Measurements from ENCODE around the gene UNC79.
A peak's percentile ranks its signal among the peaks of the same experiment; 100 is the strongest.

The UNC79 gene

GRCh38 chr14:93426750-93427149 lies 4.0 kb upstream of the UNC79 start:
- POLR2A ChIA-PET = no interaction called here
- CTCF ChIA-PET = no interaction called here

DNA sequence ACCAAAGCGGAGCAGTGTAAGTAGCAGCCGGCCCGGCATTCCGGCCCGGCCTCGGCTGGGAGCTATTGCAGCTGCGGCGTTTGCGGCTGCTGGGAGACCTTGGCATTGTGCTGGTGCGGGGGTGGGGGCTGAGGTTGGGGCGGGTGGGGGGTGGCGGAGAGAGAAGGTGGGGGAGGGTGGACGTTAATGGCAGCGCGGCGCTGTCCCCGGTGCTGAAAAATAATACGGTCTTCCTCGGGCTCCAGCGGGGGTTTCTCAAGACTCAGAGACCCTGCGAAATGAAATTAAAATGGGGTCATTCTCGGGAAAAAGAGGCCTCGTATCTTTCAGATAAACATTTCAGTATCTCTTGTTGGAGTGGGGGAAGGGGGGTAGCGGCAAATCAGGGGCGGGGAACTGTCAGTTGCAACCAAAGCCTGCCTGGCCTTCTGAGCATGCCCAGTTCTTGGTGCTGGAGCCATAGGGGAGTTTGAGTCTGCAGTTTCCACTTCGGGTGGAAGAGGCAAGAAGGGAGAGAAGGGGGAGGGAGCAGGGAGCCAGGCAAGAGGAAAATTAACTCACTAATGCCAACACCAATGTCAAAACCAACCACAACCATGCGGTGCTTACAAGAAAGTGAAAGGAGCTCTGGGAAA lies 414 bp downstream of the UNC79 start:
- peak overlapping the region; percentile 49 for H3K4me3 ChIP-seq (ENCODE audit: low read depth, low read length)

More at GRCh38 chr14:93426750-93427149, 4.0 kb upstream of the UNC79 start:
- Histone ChIP-seq H3K4me1 (ENCODE audit: control insufficient read depth, insufficient read depth, low read length) (0 out of 2 replicates have a peak, but pooled peaks cover 2% of the 10 kb centered on the region), H3K36me3 (ENCODE audit: control insufficient read depth in 2 of 2, insufficient read depth in 1 of 2, low read length in 2 of 2) (no peaks in the 10 kb centered on the region), H3K4me3 (ENCODE audit: low read depth, low read length) (no peak overlapping the region), H3K9me3 (ENCODE audit: control insufficient read depth, insufficient read depth, low read depth, low read length) (no peaks in the 10 kb centered on the region; the same call in 1 of the 2 replicates), H3K27ac (ENCODE audit: extremely low read depth, low read depth, low read length) (no peak overlapping the region)
- no peak for TF ChIP-seq SCRT1 (tag by site-specific recombination; IDR thresholded peaks at IDR 0.05; ENCODE audit: borderline replicate concordance)
- peak; percentile 61 for TF ChIP-seq SETDB1 (IDR thresholded peaks at IDR 0.05; ENCODE audit: insufficient read length, low read length)

DNA sequence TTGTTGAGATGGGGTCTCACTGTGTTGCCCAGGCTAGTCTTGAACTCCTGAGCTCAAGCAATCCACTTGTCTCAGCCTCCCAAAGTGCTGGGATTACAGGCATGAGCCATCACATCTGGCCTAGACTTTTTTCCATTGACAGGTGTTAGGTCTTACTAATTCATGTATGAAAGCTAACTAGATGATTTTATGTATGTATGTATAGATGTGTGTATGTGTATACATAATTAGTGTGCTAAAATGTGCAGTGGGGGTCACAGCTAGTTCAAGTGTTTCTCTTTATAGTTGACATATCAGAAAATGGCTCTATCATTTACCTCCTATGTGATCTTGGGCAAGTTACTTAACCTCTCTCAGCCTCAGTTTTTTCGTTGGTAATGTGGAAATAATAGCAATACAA lies 23.5 kb downstream of the UNC79 start:
- Histone ChIP-seq H3K27ac (ENCODE audit: extremely low read depth, low read depth, low read length) (no peak overlapping the region), H3K4me3 (ENCODE audit: low read depth, low read length) (no peak overlapping the region), H3K4me1 (ENCODE audit: control insufficient read depth, insufficient read depth, low read length) (no peaks in the 10 kb centered on the region), H3K9me3 (ENCODE audit: control insufficient read depth, insufficient read depth, low read depth, low read length) (no peaks in the 10 kb centered on the region), H3K36me3 (ENCODE audit: control insufficient read depth in 2 of 2, insufficient read depth in 1 of 2, low read length in 2 of 2) (no peaks in the 10 kb centered on the region)
- ChIA-PET POLR2A (no interaction called here), CTCF (no interaction called here)
- no peak for TF ChIP-seq ZNF837 (tag by site-specific recombination; IDR thresholded peaks at IDR 0.05)
- TF ChIP-seq ZNF24 (tag by site-specific recombination; IDR thresholded peaks at IDR 0.05) = no peak
- no peak for TF ChIP-seq ZNF48 (tag by site-specific recombination; IDR thresholded peaks at IDR 0.05)
- no peak for TF ChIP-seq ZNF138 (tag by site-specific recombination; IDR thresholded peaks at IDR 0.05; ENCODE audit: borderline replicate concordance)
- no peak for TF ChIP-seq ZNF529 (tag by site-specific recombination; IDR thresholded peaks at IDR 0.05; ENCODE audit: insufficient replicate concordance)
- TF ChIP-seq ZNF560 (tag by site-specific recombination; IDR thresholded peaks at IDR 0.05; ENCODE audit: borderline replicate concordance) = no peak
- TF ChIP-seq GLI2 (tag by site-specific recombination; IDR thresholded peaks at IDR 0.05; ENCODE audit: borderline replicate concordance, low read depth) = no peak
- no peak for TF ChIP-seq ZNF830 (tag by site-specific recombination; IDR thresholded peaks at IDR 0.05; ENCODE audit: low read depth)
- TF ChIP-seq SP3 (tag by site-specific recombination; IDR thresholded peaks at IDR 0.05) = no peak

More for the DNA sequence above, 414 bp downstream of the UNC79 start:
- Histone ChIP-seq H3K4me1 (ENCODE audit: control insufficient read depth, insufficient read depth, low read length) (0 out of 2 replicates have a peak, but pooled peaks cover 2% of the 10 kb centered on the region), H3K27ac (ENCODE audit: extremely low read depth, low read depth, low read length) (no peak overlapping the region), H3K36me3 (ENCODE audit: control insufficient read depth in 2 of 2, insufficient read depth in 1 of 2, low read length in 2 of 2) (no peaks in the 10 kb centered on the region), H3K9me3 (ENCODE audit: control insufficient read depth, insufficient read depth, low read depth, low read length) (no peaks in the 10 kb centered on the region)
- ChIA-PET POLR2A (interaction anchor here (0.7 kb wide), 1 partner anchor 590 kb away, joined by 3 read pairs; no protein-coding TSS in a partner anchor), CTCF (interaction anchor here (0.6 kb wide), 1 partner anchor 55 kb away, joined by 3 read pairs; no protein-coding TSS in a partner anchor)
- TF ChIP-seq PRDM1 (tag by site-specific recombination; IDR thresholded peaks at IDR 0.05) = no peak
- peak; percentile 81 for TF ChIP-seq ZNF398 (tag by site-specific recombination; IDR thresholded peaks at IDR 0.05)
- TF ChIP-seq KLF16 (tag by site-specific recombination; IDR thresholded peaks at IDR 0.05) = no peak
- no peak for TF ChIP-seq ZBTB8A (tag by site-specific recombination; IDR thresholded peaks at IDR 0.05)
- peak; percentile 91 for TF ChIP-seq REST (tag by site-specific recombination; IDR thresholded peaks at IDR 0.05)
- TF ChIP-seq, protein P1, sequence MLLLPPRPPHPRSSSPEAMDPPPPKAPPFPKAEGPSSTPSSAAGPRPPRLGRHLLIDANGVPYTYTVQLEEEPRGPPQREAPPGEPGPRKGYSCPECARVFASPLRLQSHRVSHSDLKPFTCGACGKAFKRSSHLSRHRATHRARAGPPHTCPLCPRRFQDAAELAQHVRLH (tag by site-specific recombination; IDR thresholded peaks at IDR 0.05) = no peak
- TF ChIP-seq OSR2 (tag by site-specific recombination; IDR thresholded peaks at IDR 0.05) = no peak
- no peak for TF ChIP-seq ZNF223 (tag by site-specific recombination; IDR thresholded peaks at IDR 0.05)
- no peak for TF ChIP-seq ZNF184 (tag by site-specific recombination; IDR thresholded peaks at IDR 0.05)
- TF ChIP-seq MZF1 (tag by site-specific recombination; IDR thresholded peaks at IDR 0.05; ENCODE audit: borderline replicate concordance) = no peak

All from HEK293 (cell line).